ENCODE data around the gene NUB1.
A peak's percentile ranks its signal among the peaks of the same experiment; 100 is the strongest.

NUB1 gene

GRCh38 chr7:151346470-151346769 is 4.8 kb downstream of the NUB1 start:
- DNase-seq, result no peak

GRCh38 chr7:151347200-151347599 is 5.6 kb downstream of the NUB1 start:
- no peak for DNase-seq

GRCh38 chr7:151348970-151349369 is 7.4 kb downstream of the NUB1 start:
- DNase-seq, result no peak

- no peak for DNase-seq
Measured at GRCh38 chr7:151349507-151349853, 7.9 kb downstream of the NUB1 start.

- DNase-seq, result no peak
Measured at GRCh38 chr7:151351027-151351426, 9.4 kb downstream of the NUB1 start.

- peak in 1 of 14 donors; percentile 8 for DNase-seq
Measured at GRCh38 chr7:151351967-151352366, 10.4 kb downstream of the NUB1 start.

GRCh38 chr7:151352512-151352911 is 10.9 kb downstream of the NUB1 start:
- DNase-seq, result no peak

- DNase-seq, result no peak
Measured at GRCh38 chr7:151361193-151361959, 19.8 kb downstream of the NUB1 start.

- no peak for DNase-seq
Measured at GRCh38 chr7:151363182-151363581, 21.6 kb downstream of the NUB1 start.

- DNase-seq, result no peak
Measured at GRCh38 chr7:151366166-151366879, 24.7 kb downstream of the NUB1 start.

- DNase-seq, result no peak
Measured at GRCh38 chr7:151366880-151367222, 25.2 kb downstream of the NUB1 start.

GRCh38 chr7:151367284-151367683 is 25.7 kb downstream of the NUB1 start:
- no peak for DNase-seq

GRCh38 chr7:151368136-151368571 is 26.5 kb downstream of the NUB1 start:
- DNase-seq, result peak in 11 of 14 donors; percentile 16 to 70 (median 39)

- no peak for DNase-seq
Measured at GRCh38 chr7:151371266-151371665, 29.7 kb downstream of the NUB1 start.

- DNase-seq, result no peak
Measured at GRCh38 chr7:151372612-151373265, 31.1 kb downstream of the NUB1 start.

GRCh38 chr7:151373599-151373998 is 32.0 kb downstream of the NUB1 start:
- no peak for DNase-seq

GRCh38 chr7:151374139-151374538 is 32.5 kb downstream of the NUB1 start:
- no peak for DNase-seq

- DNase-seq, result no peak
Measured at GRCh38 chr7:151374726-151375125, 33.1 kb downstream of the NUB1 start.

GRCh38 chr7:151375530-151376217 is 34.1 kb downstream of the NUB1 start:
- no peak for DNase-seq

GRCh38 chr7:151376218-151376902 is 34.7 kb downstream of the NUB1 start:
- DNase-seq, result no peak

GRCh38 chr7:151377406-151377805 is 35.8 kb downstream of the NUB1 start:
- DNase-seq, result no peak

- no peak for DNase-seq
Measured at GRCh38 chr7:151378011-151378410, 36.4 kb downstream of the NUB1 start.

All from C1 segment of cervical spinal cord (tissue), 14 donors.